Cardiac fibroblast (primary cell): Measurements from ENCODE around the gene TRIP10.
"Not testable (repeated sequence)": the region's sequence is repeated elsewhere in the genome, so short reads cannot be mapped to it uniquely, and the experiment has no call there.

Source experiments
- DNase-seq, 2 donors: peaks; one replicate each; pipeline versions ENCODE4 v3.0.0 to v3.0.0-alpha.2; 2010; ENCODE audit warnings: low read depth in 2 of 2
- H3K4me3 ChIP-seq, 2 donors: replicated peaks in 1 of 2; 1 replicate in 1 of 2; 2 replicates in 1 of 2; pipeline ENCODE4 v1.5.1; 2011; ENCODE audit warnings: low read depth in 2 of 2, low read length in 2 of 2, mild to moderate bottlenecking in 2 of 2, moderate library complexity in 1 of 2
- CTCF ChIP-seq: IDR thresholded peaks from one replicate; pipeline ENCODE4 v1.5.1; 2011; ENCODE audit warnings: low read depth, mild to moderate bottlenecking, low read length, inconsistent platforms

TRIP10 gene

GRCh38 chr19:6706633-6706958, 32.9 kb upstream of the TRIP10 start:
- no peak for TF ChIP-seq CTCF
- H3K4me3 ChIP-seq = no peak overlapping the region
- no peak for DNase-seq

- no peak for TF ChIP-seq CTCF
- H3K4me3 ChIP-seq = no peak overlapping the region
- no peak for DNase-seq
Measured at GRCh38 chr19:6707011-6707657, 32.3 kb upstream of the TRIP10 start.

GRCh38 chr19:6707658-6708018, 31.8 kb upstream of the TRIP10 start:
- no peak for TF ChIP-seq CTCF
- H3K4me3 ChIP-seq = no peak overlapping the region
- DNase-seq = no peak

- DNase-seq = no peak
- no peak overlapping the region for H3K4me3 ChIP-seq
- no peak for TF ChIP-seq CTCF
Measured at GRCh38 chr19:6708346-6708745, 31.1 kb upstream of the TRIP10 start.

- DNase-seq, H3K4me3 ChIP-seq: not testable (repeated sequence)
Measured at GRCh38 chr19:6708913-6709312, 30.6 kb upstream of the TRIP10 start.

GRCh38 chr19:6709549-6709948, 29.9 kb upstream of the TRIP10 start:
- no peak for DNase-seq
- no peak for TF ChIP-seq CTCF
- no peak overlapping the region for H3K4me3 ChIP-seq

GRCh38 chr19:6710273-6711077, 29.0 kb upstream of the TRIP10 start:
- no peak for TF ChIP-seq CTCF
- no peak overlapping the region for H3K4me3 ChIP-seq
- no peak for DNase-seq
